K562 (cell line): ENCODE data around the gene ADCY4. TPM values are rescaled to one million over a fixed set of nuclear protein-coding genes. Genes with fewer than 3 reads are reported as not detected.

Source experiments
- ATAC-seq: fragments of 200-7000 bp; cut with Tn5 transposase; 3 replicates; pipeline ENCODE4 v1.9.1; 2020; ENCODE audit warnings: moderate library complexity
- BruUV-seq: library from RNA; stranded (reverse); fragments of 400-500 nt; replicated peaks from 2 replicates; lab custom pipeline; 2021; lab: Mats Ljungman, UMichigan
- CTCF ChIA-PET: fragments of 300-600 bp; formaldehyde crosslinking; extraction: SDS; loops from one replicate; lab custom pipeline; 2021; ENCODE audit warnings: low intra/inter-chr PET ratio; lab: Yijun Ruan, JAX
- POLR2A ChIA-PET: fragments of 300-600, 350-650 bp; sonication (Branson Sonifier 250); formaldehyde crosslinking; extraction: SDS; loops from one replicate; lab custom pipeline; 2021; ENCODE audit warnings: antibody characterized with exemption, inconsistent platforms; lab: Yijun Ruan, JAX
- DNase-seq, 4 experiments: peaks; one replicate each; pipeline versions ENCODE4 v3.0.0 to v3.0.0-alpha.2; 2011 to 2018; ENCODE audit warnings: low spot score in 3 of 4, mixed read lengths in 3 of 4; ENCODE audit errors: extremely low read depth in 1 of 4
- FAIRE-seq: peaks from 2 replicates; lab custom pipeline; 2011; peaks lifted over from hg19 to GRCh38; lab: Jason Lieb, UNC
- H2AFZ ChIP-seq: 2 replicates; pipeline ENCODE4 v1.6.0; 2011; ENCODE audit warnings: low read depth, low read length, control low read depth, inconsistent platforms
- H3K27ac ChIP-seq: fragments of 200-600 bp; 3 replicates; pipeline ENCODE4 v1.8.0; 2011; ENCODE audit warnings: low read depth, mild to moderate bottlenecking, control low read depth, inconsistent platforms, low read length, moderate library complexity, mixed read lengths; ENCODE audit errors: extremely low read depth
- H3K27me3 ChIP-seq, 2 experiments: fragments of 300-600 bp in 1 of 2; 2 replicates in 1 of 2; 3 replicates in 1 of 2; pipeline versions ENCODE4 v1.6.0 to v1.8.0; 2011; ENCODE audit warnings: inconsistent platforms in 2 of 2, low read length in 2 of 2, mild to moderate bottlenecking in 1 of 2, mixed read lengths in 1 of 2, moderate library complexity in 1 of 2; ENCODE audit not compliant: control insufficient read depth in 2 of 2, insufficient read depth in 2 of 2
- H3K36me3 ChIP-seq: fragments of 300-600 bp; 3 replicates; pipeline ENCODE4 v1.8.0; 2011; ENCODE audit warnings: mild to moderate bottlenecking, low read length, inconsistent platforms; ENCODE audit not compliant: control insufficient read depth, insufficient read depth
- H3K4me1 ChIP-seq, 2 experiments: fragments of 200-600 bp in 1 of 2; replicated peaks in 1 of 2; 2 replicates in 1 of 2; 3 replicates in 1 of 2; pipeline versions ENCODE4 v1.5.1 to v1.8.0; 2011; ENCODE audit warnings: inconsistent platforms in 2 of 2, low read length in 2 of 2, mild to moderate bottlenecking in 1 of 2, mixed read lengths in 1 of 2, moderate library complexity in 1 of 2; ENCODE audit not compliant: control insufficient read depth in 2 of 2, insufficient read depth in 2 of 2
- H3K4me2 ChIP-seq: 2 replicates; pipeline ENCODE4 v1.6.1; 2011; ENCODE audit warnings: low read length, control low read depth, inconsistent platforms, mixed read lengths; ENCODE audit not compliant: insufficient read depth
- H3K4me3 ChIP-seq: fragments of 200-600 bp; sonication (generic), shearing (Covaris generic); 2 replicates; pipeline ENCODE4 v1.5.1; 2016; ENCODE audit warnings: control low read depth, inconsistent platforms
- H3K79me2 ChIP-seq: fragments of 200-600 bp; 3 replicates; pipeline ENCODE4 v1.8.0; 2011; ENCODE audit warnings: low read length, inconsistent platforms; ENCODE audit not compliant: control insufficient read depth, insufficient read depth
- H3K9ac ChIP-seq, 2 experiments: 2 replicates each; pipeline versions ENCODE4 v1.6.0 to v1.6.1; 2011; ENCODE audit warnings: low read depth in 2 of 2, low read length in 2 of 2, control low read depth in 1 of 2, inconsistent platforms in 1 of 2, mild to moderate bottlenecking in 1 of 2, mixed read lengths in 1 of 2; ENCODE audit not compliant: insufficient read depth in 1 of 2
- H3K9me1 ChIP-seq: one replicate; pipeline ENCODE4 v1.6.0; 2011; ENCODE audit warnings: inconsistent platforms, mild to moderate bottlenecking, low read length, moderate library complexity; ENCODE audit not compliant: control insufficient read depth, insufficient read depth
- H3K9me3 ChIP-seq: replicated peaks from 2 replicates; pipeline ENCODE4 v1.5.1; 2011; ENCODE audit warnings: low read depth, low read length, inconsistent platforms; ENCODE audit not compliant: control insufficient read depth, insufficient read depth
- H4K20me1 ChIP-seq: replicated peaks from 2 replicates; pipeline ENCODE4 v1.6.1; 2011; ENCODE audit warnings: low read length, inconsistent platforms, mixed read lengths; ENCODE audit not compliant: control insufficient read depth, insufficient read depth
- ATF1 ChIP-seq, 2 experiments: fragments of 450-650 bp in 1 of 2; IDR thresholded peaks; 2 replicates each; pipeline ENCODE4 v1.6.1; 2016; ENCODE audit warnings: missing compliant biosample characterization in 1 of 2, missing genetic modification characterization in 1 of 2
- CBFA2T3 ChIP-seq: fragments of 450-650 bp; IDR thresholded peaks from 2 replicates; pipeline ENCODE4 v1.6.1; 2017
- FOS ChIP-seq: IDR thresholded peaks from 3 replicates; pipeline ENCODE4 v1.6.1; 2011; ENCODE audit not compliant: insufficient read length; ENCODE audit errors: extremely low read depth
- HCFC1 ChIP-seq: IDR thresholded peaks from 2 replicates; pipeline ENCODE4 v1.6.1; 2012; ENCODE audit warnings: low read depth, low read length, improper control_type of control experiment
- NFIC ChIP-seq: fragments of 450-650 bp; IDR thresholded peaks from 2 replicates; pipeline ENCODE4 v1.6.1; 2017; ENCODE audit warnings: mild to moderate bottlenecking, inconsistent platforms
- SIN3B ChIP-seq: fragments of 450-650 bp; IDR thresholded peaks from 2 replicates; pipeline ENCODE4 v1.6.1; 2017; ENCODE audit warnings: low read depth, mild to moderate bottlenecking, moderate library complexity
- SMARCA4 ChIP-seq: fragments of 450-650 bp; IDR thresholded peaks from 2 replicates; pipeline ENCODE4 v1.6.1; 2016
- SREBF2 ChIP-seq: sonication (generic); formaldehyde crosslinking; IDR thresholded peaks from 2 replicates; pipeline ENCODE4 v1.4.0; 2020; ENCODE audit warnings: mild to moderate bottlenecking, missing genetic modification reagents
- TRIM28 ChIP-seq: fragments of 450-650 bp; IDR thresholded peaks from 2 replicates; pipeline ENCODE4 v1.6.1; 2017
- XRCC4 ChIP-seq: IDR thresholded peaks from one replicate; pipeline ENCODE4 v1.6.1; 2011; ENCODE audit not compliant: insufficient read depth, insufficient read length; ENCODE audit errors: extremely low read depth
- YY1 ChIP-seq, 3 experiments: IDR thresholded peaks; 2 replicates each; pipeline ENCODE4 v1.6.1; 2011; ENCODE audit warnings: low read length in 2 of 3, mild to moderate bottlenecking in 2 of 3, moderate library complexity in 2 of 3, borderline replicate concordance in 1 of 3, control low read depth in 1 of 3, low read depth in 1 of 3; ENCODE audit not compliant: insufficient read depth in 3 of 3, insufficient replicate concordance in 2 of 3, control insufficient read depth in 1 of 3, insufficient read length in 1 of 3; ENCODE audit errors: extremely low read depth in 1 of 3
- ZBTB7A ChIP-seq: IDR thresholded peaks from 2 replicates; pipeline ENCODE4 v1.6.1; 2011; ENCODE audit warnings: low read depth, mild to moderate bottlenecking, low read length, moderate library complexity, borderline replicate concordance; ENCODE audit not compliant: control insufficient read depth
- ZNF316 ChIP-seq: fragments of 450-650 bp; IDR thresholded peaks from 2 replicates; pipeline ENCODE4 v1.6.1; 2016
- WGBS: fragments of 100-300 bp; shearing (Covaris generic); methylation state at CpG from one replicate; pipeline ENCODE4 v1.1.6; 2016; ENCODE audit warnings: low coverage, mixed read lengths; ENCODE audit not compliant: insufficient coverage; ENCODE audit errors: missing lambda C conversion rate; 5-methylcytosine and 5-hydroxymethylcytosine counted together
- in situ Hi-C: fragments of 300-500 bp; cut with MboI; formaldehyde crosslinking; loops from 4 replicates; pipeline ENCODE4 v1.15.0; 2018; ENCODE audit warnings: inconsistent platforms, mixed read lengths
- intact Hi-C: fragments of 100-400 bp; cut with micrococcal nuclease; formaldehyde crosslinking; loops from 2 replicates; pipeline ENCODE4 v1.14.2; 2022
- polyA plus RNA-seq, 8 experiments: library from polyadenylated mRNA; depleted of rRNA in 4 of 8; stranded (reverse) in 5 of 8; unstranded in 3 of 8; fragments of >200 nt; fragmentation: Nextera tagmentation in 2 of 8; fragmentation: Illumina TruSeq in 1 of 8; extraction: Ambion mirVana in 2 of 8; extraction: Trizol in 1 of 8; gene quantifications; 2 replicates each; pipeline versions ENCODE4 v1.2.1 to v1.2.3, GENCODE V29; 2011 to 2014; ENCODE audit warnings: inconsistent platforms in 1 of 8, missing spikeins in 1 of 8
- total RNA-seq, 7 experiments: library from RNA; depleted of rRNA in 6 of 7; stranded (reverse); fragments of >200 nt in 6 of 7; fragmentation: Illumina TruSeq in 2 of 7; extraction: Trizol in 2 of 7; gene quantifications; 2 replicates each; pipeline versions ENCODE4 v1.2.1 to v1.2.3, GENCODE V29; 2011 to 2021; ENCODE audit warnings: low replicate concordance in 1 of 7
- TF ChIP-seq, protein P1 (sequence below): sonication (generic); formaldehyde crosslinking; IDR thresholded peaks from 2 replicates; pipeline ENCODE4 v1.8.0; 2022; ENCODE audit warnings: missing genetic modification reagents, mild to moderate bottlenecking, borderline replicate concordance

The ADCY4 gene
- total and polyA plus RNA-seq, 9 of the 15 experiments (the other 6 are each of a cell fraction or from before 2014, with no cell fraction given): 0.04 to 0.31 (median 0.15) TPM; not detected in 2

DNA sequence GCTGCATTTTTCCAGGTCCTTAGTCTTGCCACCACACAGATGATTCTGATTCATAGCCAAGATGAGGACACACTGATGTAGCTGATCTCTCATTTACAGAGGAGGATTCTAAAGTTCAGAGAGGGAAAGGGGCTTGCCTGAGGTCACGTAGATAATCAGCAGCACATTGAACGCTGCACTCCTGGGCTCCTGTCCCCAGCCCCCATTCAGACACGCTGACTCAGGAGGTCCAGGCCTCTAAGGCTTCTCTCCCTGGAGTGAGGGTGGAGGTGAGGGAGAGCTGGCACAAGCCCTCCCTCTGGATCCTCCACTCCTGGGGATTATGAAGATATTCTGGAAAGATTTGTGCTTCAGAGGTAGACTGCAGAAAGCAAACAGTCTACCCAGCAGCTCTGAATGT, 43.5 kb upstream of the ADCY4 start:
- peak; percentile 24; the same call in 1 of the 2 replicates for TF ChIP-seq ZBTB7A
- peak; percentile 55 for TF ChIP-seq CBFA2T3
- no peak for TF ChIP-seq SREBF2 (CRISPR knock-in tag)
- TF ChIP-seq ZNF316: peak; percentile 50; the same call in 1 of the 2 replicates
- FAIRE-seq (peak; percentile 78), DNase-seq (peak; percentile 31 to 58 (median 43)), ATAC-seq (peak; percentile 42)
- no peaks in the 10 kb centered on the region for H3K9me1 ChIP-seq
- peak overlapping the region; percentile 72; the same call in 1 of the 2 replicates for H2AFZ ChIP-seq
- intact Hi-C loops (no loop called here), in situ Hi-C loops (no loop called here)
- H3K9me3 ChIP-seq: no peaks in the 10 kb centered on the region
- H4K20me1 ChIP-seq: no peaks in the 10 kb centered on the region
- no peaks in the 10 kb centered on the region for H3K79me2 ChIP-seq
- no TSS peak for BruUV-seq
- H3K27ac ChIP-seq: peak overlapping the region; percentile 30; the same call in 1 of the 3 replicates
- H3K9ac ChIP-seq: peak overlapping the region; percentile 25 to 41; a peak in 3 of 4 replicates
- peak overlapping the region; percentile 58 for H3K4me2 ChIP-seq
- peaks cover 18 to 24% of the 10 kb centered on the region in 2 experiments for H3K4me1 ChIP-seq
- ChIA-PET POLR2A (interaction anchor here (0.9 to 1.6 kb wide), 3 partner anchors 12 to 56 kb away, joined by 4 to 5 read pairs (median 4); no protein-coding TSS in a partner anchor), CTCF (no interaction called here)
- WGBS: 5% methylated on average over 3 of the region's 3 CpGs
- no peaks in the 10 kb centered on the region for H3K27me3 ChIP-seq
- H3K4me3 ChIP-seq: no peak overlapping the region
- H3K36me3 ChIP-seq: no peaks in the 10 kb centered on the region

DNA sequence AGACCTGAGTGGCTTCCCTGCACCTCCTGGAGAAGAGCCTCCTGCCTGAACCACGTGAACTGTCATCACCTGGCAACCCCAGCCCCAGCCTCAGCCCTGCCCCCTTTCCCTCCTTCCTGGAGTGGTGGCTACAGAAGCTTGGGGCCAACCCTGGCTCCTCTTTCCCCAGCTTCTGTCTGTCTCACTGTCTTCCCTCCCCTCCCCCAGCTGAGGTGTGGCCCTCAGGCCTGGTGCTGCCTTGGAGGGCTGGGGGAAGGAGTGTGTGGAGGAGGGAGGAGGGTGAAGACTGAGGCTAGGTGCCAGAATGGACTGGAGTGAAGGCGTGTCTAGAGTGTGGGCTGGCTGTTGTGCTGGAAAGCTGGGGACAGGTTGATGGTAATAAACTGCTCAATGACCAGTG, 42.8 kb upstream of the ADCY4 start:
- no TSS peak for BruUV-seq
- Histone ChIP-seq H3K4me3 (no peak overlapping the region), H3K4me1 (peaks cover 18 to 24% of the 10 kb centered on the region in 2 experiments), H2AFZ (peak overlapping the region; percentile 74), H3K9me3 (no peaks in the 10 kb centered on the region), H3K4me2 (peak overlapping the region; percentile 58; the same call in 1 of the 2 replicates), H3K79me2 (no peaks in the 10 kb centered on the region), H3K9me1 (no peaks in the 10 kb centered on the region), H4K20me1 (no peaks in the 10 kb centered on the region), H3K27ac (peak overlapping the region; percentile 30; the same call in 1 of the 3 replicates), H3K36me3 (no peaks in the 10 kb centered on the region), H3K9ac (peak overlapping the region; percentile 25 to 56; a peak in 3 of 4 replicates), H3K27me3 (no peaks in the 10 kb centered on the region)
- POLR2A ChIA-PET: interaction anchor here (0.9 kb wide), 1 partner anchor 57 kb away, joined by 4 read pairs; no protein-coding TSS in a partner anchor
- intact Hi-C loops (no loop called here), in situ Hi-C loops (no loop called here)
- CTCF ChIA-PET: no interaction called here
- FAIRE-seq: peak; percentile 67
- DNase-seq: peak; percentile 73 to 79 (median 74)
- peak; percentile 90 for ATAC-seq
- WGBS: no CpG with 5 or more reads among the region's 2 CpGs
- TF ChIP-seq ATF1 (CRISPR knock-in tag; IDR thresholded peaks at IDR 0.05) (no peak), ATF1 (tag; IDR thresholded peaks at IDR 0.05) (0 out of 2 replicates have a peak, but pooled peaks have one; percentile 17), XRCC4 (no peak), SMARCA4 (no peak), FOS (no peak), TRIM28 (no peak), YY1 (IDR thresholded peaks at IDR 0.05; ENCODE audit: borderline replicate concordance in 1 of 3, control insufficient read depth in 1 of 3, extremely low read depth in 1 of 3, insufficient read depth in 3 of 3, insufficient read length in 1 of 3, insufficient replicate concordance in 2 of 3, low read depth in 1 of 3, low read length in 2 of 3) (peak in 1 of 3 experiments; percentile 6), SIN3B (no peak), HCFC1 (no peak), NFIC (peak; percentile 35)
- TF ChIP-seq, protein P1, sequence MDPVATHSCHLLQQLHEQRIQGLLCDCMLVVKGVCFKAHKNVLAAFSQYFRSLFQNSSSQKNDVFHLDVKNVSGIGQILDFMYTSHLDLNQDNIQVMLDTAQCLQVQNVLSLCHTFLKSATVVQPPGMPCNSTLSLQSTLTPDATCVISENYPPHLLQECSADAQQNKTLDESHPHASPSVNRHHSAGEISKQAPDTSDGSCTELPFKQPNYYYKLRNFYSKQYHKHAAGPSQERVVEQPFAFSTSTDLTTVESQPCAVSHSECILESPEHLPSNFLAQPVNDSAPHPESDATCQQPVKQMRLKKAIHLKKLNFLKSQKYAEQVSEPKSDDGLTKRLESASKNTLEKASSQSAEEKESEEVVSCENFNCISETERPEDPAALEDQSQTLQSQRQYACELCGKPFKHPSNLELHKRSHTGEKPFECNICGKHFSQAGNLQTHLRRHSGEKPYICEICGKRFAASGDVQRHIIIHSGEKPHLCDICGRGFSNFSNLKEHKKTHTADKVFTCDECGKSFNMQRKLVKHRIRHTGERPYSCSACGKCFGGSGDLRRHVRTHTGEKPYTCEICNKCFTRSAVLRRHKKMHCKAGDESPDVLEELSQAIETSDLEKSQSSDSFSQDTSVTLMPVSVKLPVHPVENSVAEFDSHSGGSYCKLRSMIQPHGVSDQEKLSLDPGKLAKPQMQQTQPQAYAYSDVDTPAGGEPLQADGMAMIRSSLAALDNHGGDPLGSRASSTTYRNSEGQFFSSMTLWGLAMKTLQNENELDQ (CRISPR knock-in tag): no peak
